Measurements from ENCODE around the gene SUSD3.

SUSD3 gene

DNA sequence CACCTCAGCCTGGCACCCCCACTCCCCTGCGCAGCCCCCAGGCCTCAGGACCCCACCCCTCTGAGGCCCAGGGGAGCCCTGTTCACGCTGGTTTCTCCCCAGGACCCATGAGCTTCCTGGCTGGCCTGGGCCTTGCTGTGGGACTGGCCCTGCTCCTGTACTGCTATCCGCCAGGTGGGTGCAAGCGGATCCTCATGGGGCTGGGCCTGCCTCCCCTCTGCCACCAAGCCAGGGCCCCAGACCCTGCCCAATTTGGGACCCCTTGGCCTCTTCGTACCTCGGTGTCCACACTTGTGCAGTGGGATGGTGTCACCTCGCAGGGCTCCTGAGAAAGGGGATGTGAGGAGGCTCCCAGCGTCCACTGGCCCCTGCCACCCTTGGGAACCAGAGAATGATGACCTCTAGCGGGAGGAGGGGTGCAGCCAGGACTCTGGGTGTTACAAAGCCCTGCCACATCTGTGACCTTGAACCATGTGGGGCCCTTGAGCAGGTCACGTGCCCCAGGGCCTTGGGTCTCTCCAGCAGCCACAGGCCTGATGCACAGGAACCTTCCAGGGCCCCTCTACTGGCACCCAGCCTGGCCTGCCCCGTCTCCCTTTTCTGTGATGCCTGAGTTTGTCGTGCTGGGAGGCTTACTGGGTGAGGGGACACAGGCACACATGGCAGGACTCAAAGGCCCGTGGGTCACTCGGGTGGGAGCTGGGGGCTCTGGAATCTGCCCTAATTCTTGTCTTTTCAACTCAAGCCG, 53.8 kb downstream of the SUSD3 start:
- Histone ChIP-seq H3K4me1 (ENCODE audit: control insufficient read depth, low read length) (peaks cover 44% of the 10 kb centered on the region), H3K27ac (ENCODE audit: low read depth, low read length) (no peak overlapping the region), H3F3A (ENCODE audit: control insufficient read depth, insufficient read depth) (no peaks in the 10 kb centered on the region)

DNA sequence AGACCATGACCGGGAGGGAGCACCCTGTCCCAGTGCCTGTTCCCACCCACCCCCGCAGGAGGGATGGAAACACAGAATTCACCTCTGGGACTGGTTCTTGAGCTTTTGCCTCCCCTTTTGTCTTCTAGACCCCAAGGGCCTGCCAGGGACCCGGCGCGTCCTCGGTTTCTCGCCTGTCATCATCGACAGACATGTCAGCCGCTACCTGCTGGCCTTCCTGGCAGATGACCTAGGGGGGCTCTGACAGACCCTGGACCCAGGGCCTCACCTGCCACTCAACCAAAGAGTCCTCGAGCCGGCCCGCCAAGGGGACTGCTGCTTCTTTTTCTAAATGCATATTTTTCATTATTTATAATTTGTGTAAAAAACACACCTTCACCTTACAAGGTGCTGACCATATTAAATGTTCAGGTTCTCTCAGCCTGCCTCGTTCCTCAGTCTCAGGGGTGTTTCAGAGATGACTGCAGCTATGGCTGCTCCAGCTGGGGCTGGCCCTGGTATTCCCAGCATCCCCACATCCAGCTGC, 54.4 kb downstream of the SUSD3 start:
- Histone ChIP-seq H3K4me3 (ENCODE audit: low read length) (no peak overlapping the region), H3K79me2 (ENCODE audit: control insufficient read depth, low read length) (no peaks in the 10 kb centered on the region), H4K20me1 (ENCODE audit: control insufficient read depth, insufficient read depth, low read depth, low read length) (no peaks in the 10 kb centered on the region), H3K27me3 (ENCODE audit: control insufficient read depth, low read length) (no peaks in the 10 kb centered on the region), H3K27ac (ENCODE audit: low read depth, low read length) (no peak overlapping the region), H3K9me3 (ENCODE audit: control insufficient read depth, insufficient read depth, low read length) (no peaks in the 10 kb centered on the region), H3K36me3 (ENCODE audit: control insufficient read depth, low read length) (no peaks in the 10 kb centered on the region; the same call in 1 of the 2 replicates), H3K9me2 (replicated peaks; ENCODE audit: control insufficient read depth, low read length) (no peaks in the 10 kb centered on the region), H3K4me2 (ENCODE audit: low read length) (no peak overlapping the region), H3K4me1 (ENCODE audit: control insufficient read depth, low read length) (peaks cover 39% of the 10 kb centered on the region), H3F3A (ENCODE audit: control insufficient read depth, insufficient read depth) (no peaks in the 10 kb centered on the region)
- TF ChIP-seq EZH2phosphoT487 (IDR thresholded peaks at IDR 0.05; ENCODE audit: borderline replicate concordance, low read length): no peak
- TF ChIP-seq CTCF (IDR thresholded peaks at IDR 0.05; ENCODE audit: low read depth, low read length, poor library complexity, severe bottlenecking): no peak

More for the DNA sequence above, 53.8 kb downstream of the SUSD3 start:
- no peaks in the 10 kb centered on the region for H3K79me2 ChIP-seq (ENCODE audit: control insufficient read depth, low read length)
- H3K9me3 ChIP-seq (ENCODE audit: control insufficient read depth, insufficient read depth, low read length): no peaks in the 10 kb centered on the region
- no peaks in the 10 kb centered on the region for H4K20me1 ChIP-seq (ENCODE audit: control insufficient read depth, insufficient read depth, low read depth, low read length)
- no peaks in the 10 kb centered on the region; the same call in 1 of the 2 replicates for H3K36me3 ChIP-seq (ENCODE audit: control insufficient read depth, low read length)
- H3K27me3 ChIP-seq (ENCODE audit: control insufficient read depth, low read length): no peaks in the 10 kb centered on the region
- no peak overlapping the region for H3K4me3 ChIP-seq (ENCODE audit: low read length)
- TF ChIP-seq EZH2phosphoT487 (IDR thresholded peaks at IDR 0.05; ENCODE audit: borderline replicate concordance, low read length) (no peak), CTCF (IDR thresholded peaks at IDR 0.05; ENCODE audit: low read depth, low read length, poor library complexity, severe bottlenecking) (no peak)
- H3K9me2 ChIP-seq (replicated peaks; ENCODE audit: control insufficient read depth, low read length): no peaks in the 10 kb centered on the region
- no peak overlapping the region for H3K4me2 ChIP-seq (ENCODE audit: low read length)

GRCh38 chr9:93114169-93114983, 55.9 kb downstream of the SUSD3 start:
- no peak overlapping the region for H3K27ac ChIP-seq (ENCODE audit: low read depth, low read length)
- TF ChIP-seq EZH2phosphoT487 (IDR thresholded peaks at IDR 0.05; ENCODE audit: borderline replicate concordance, low read length) (no peak), CTCF (IDR thresholded peaks at IDR 0.05; ENCODE audit: low read depth, low read length, poor library complexity, severe bottlenecking) (no peak)
- no peaks in the 10 kb centered on the region for H3K79me2 ChIP-seq (ENCODE audit: control insufficient read depth, low read length)
- no peaks in the 10 kb centered on the region for H3K27me3 ChIP-seq (ENCODE audit: control insufficient read depth, low read length)
- H3K36me3 ChIP-seq (ENCODE audit: control insufficient read depth, low read length): no peaks in the 10 kb centered on the region
- no peaks in the 10 kb centered on the region for H3K9me3 ChIP-seq (ENCODE audit: control insufficient read depth, insufficient read depth, low read length)
- no peak overlapping the region for H3K4me2 ChIP-seq (ENCODE audit: low read length)
- 0 out of 2 replicates have a peak, but pooled peaks cover 6% of the 10 kb centered on the region for H3F3A ChIP-seq (ENCODE audit: control insufficient read depth, insufficient read depth)
- no peaks in the 10 kb centered on the region for H3K9me2 ChIP-seq (replicated peaks; ENCODE audit: control insufficient read depth, low read length)
- no peaks in the 10 kb centered on the region for H4K20me1 ChIP-seq (ENCODE audit: control insufficient read depth, insufficient read depth, low read depth, low read length)
- H3K4me1 ChIP-seq (ENCODE audit: control insufficient read depth, low read length): peaks cover 32% of the 10 kb centered on the region
- no peak overlapping the region for H3K4me3 ChIP-seq (ENCODE audit: low read length)
